ENCODE data around the gene WDR59.

DNA sequence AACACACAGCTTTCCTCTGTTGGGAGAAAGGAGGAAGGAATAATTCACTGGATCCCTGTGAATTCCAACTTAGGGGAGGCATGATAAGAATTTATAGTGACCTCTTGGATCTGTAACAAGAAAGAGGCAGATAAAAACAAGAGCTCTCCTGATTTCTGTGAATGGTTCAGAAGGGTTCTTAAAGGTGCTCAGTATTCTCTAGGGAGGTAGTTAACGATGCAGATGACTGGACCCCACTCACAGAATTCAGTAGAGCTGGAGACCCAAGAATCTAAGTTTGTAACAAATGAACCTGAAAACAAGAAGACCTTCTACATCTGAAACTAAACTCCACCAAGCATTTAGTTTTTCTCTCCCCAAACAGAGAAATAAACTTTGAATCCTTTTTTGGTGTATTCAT, 22.5 kb upstream of the WDR59 start:
- no peak for TF ChIP-seq POLR2AphosphoS5 (IDR thresholded peaks at IDR 0.05)
- TF ChIP-seq, protein P1, sequence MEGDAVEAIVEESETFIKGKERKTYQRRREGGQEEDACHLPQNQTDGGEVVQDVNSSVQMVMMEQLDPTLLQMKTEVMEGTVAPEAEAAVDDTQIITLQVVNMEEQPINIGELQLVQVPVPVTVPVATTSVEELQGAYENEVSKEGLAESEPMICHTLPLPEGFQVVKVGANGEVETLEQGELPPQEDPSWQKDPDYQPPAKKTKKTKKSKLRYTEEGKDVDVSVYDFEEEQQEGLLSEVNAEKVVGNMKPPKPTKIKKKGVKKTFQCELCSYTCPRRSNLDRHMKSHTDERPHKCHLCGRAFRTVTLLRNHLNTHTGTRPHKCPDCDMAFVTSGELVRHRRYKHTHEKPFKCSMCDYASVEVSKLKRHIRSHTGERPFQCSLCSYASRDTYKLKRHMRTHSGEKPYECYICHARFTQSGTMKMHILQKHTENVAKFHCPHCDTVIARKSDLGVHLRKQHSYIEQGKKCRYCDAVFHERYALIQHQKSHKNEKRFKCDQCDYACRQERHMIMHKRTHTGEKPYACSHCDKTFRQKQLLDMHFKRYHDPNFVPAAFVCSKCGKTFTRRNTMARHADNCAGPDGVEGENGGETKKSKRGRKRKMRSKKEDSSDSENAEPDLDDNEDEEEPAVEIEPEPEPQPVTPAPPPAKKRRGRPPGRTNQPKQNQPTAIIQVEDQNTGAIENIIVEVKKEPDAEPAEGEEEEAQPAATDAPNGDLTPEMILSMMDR (IDR thresholded peaks at IDR 0.05): no peak
- no peak for TF ChIP-seq EP300 (IDR thresholded peaks at IDR 0.05; ENCODE audit: low read depth)

All from transverse colon (tissue), 4 donors.